GM19240 (cell line): ENCODE data around the gene FLVCR2.
"Not testable (repeated sequence)": the region's sequence is repeated elsewhere in the genome, so short reads cannot be mapped to it uniquely, and the experiment has no call there.

Source experiments
- DNase-seq: peaks from one replicate; pipeline ENCODE4 v3.0.0; 2011; ENCODE audit warnings: low spot score; ENCODE audit not compliant: insufficient read length

FLVCR2 gene

GRCh38 chr14:75591987-75592575 is 13.7 kb downstream of the FLVCR2 start:
- DNase-seq: no peak

GRCh38 chr14:75595226-75595625 is 16.8 kb downstream of the FLVCR2 start:
- DNase-seq: no peak

GRCh38 chr14:75597149-75597548 is 18.7 kb downstream of the FLVCR2 start:
- DNase-seq: no peak

- not testable (repeated sequence) for DNase-seq
Measured at GRCh38 chr14:75600100-75600499, 21.7 kb downstream of the FLVCR2 start.

- DNase-seq: not testable (repeated sequence)
Measured at GRCh38 chr14:75601061-75601460, 22.6 kb downstream of the FLVCR2 start.

- no peak for DNase-seq
Measured at GRCh38 chr14:75602503-75602902, 24.1 kb downstream of the FLVCR2 start.

GRCh38 chr14:75604979-75605851 is 26.8 kb downstream of the FLVCR2 start:
- no peak for DNase-seq

- no peak for DNase-seq
Measured at GRCh38 chr14:75605916-75606315, 27.5 kb downstream of the FLVCR2 start.

- DNase-seq: no peak
Measured at GRCh38 chr14:75607044-75607443, 28.6 kb downstream of the FLVCR2 start.

- no peak for DNase-seq
Measured at GRCh38 chr14:75607842-75608640, 29.6 kb downstream of the FLVCR2 start.

- no peak for DNase-seq
Measured at GRCh38 chr14:75609116-75609515, 30.7 kb downstream of the FLVCR2 start.

- DNase-seq: no peak
Measured at GRCh38 chr14:75609606-75610475, 31.4 kb downstream of the FLVCR2 start.

GRCh38 chr14:75610834-75611233 is 32.4 kb downstream of the FLVCR2 start:
- DNase-seq: no peak

- no peak for DNase-seq
Measured at GRCh38 chr14:75612157-75612556, 33.7 kb downstream of the FLVCR2 start.

GRCh38 chr14:75614179-75614578 is 35.8 kb downstream of the FLVCR2 start:
- no peak for DNase-seq

- no peak for DNase-seq
Measured at GRCh38 chr14:75615200-75615599, 36.8 kb downstream of the FLVCR2 start.

- DNase-seq: no peak
Measured at GRCh38 chr14:75619548-75619947, 41.1 kb downstream of the FLVCR2 start.

- no peak for DNase-seq
Measured at GRCh38 chr14:75625034-75625433, 46.6 kb downstream of the FLVCR2 start.

- no peak for DNase-seq
Measured at GRCh38 chr14:75626396-75626795, 48.0 kb downstream of the FLVCR2 start.

GRCh38 chr14:75626863-75627262 is 48.4 kb downstream of the FLVCR2 start:
- DNase-seq: no peak

- DNase-seq: no peak
Measured at GRCh38 chr14:75627406-75627805, 49.0 kb downstream of the FLVCR2 start.
